Lower leg skin (tissue), 3 donors: ENCODE measurements around the gene ENC1.

ENCODE experiments used
- CTCF ChIP-seq, 3 donors: fragments of 450-650 bp; IDR thresholded peaks; one replicate each; pipeline ENCODE4 v1.5.1; 2016; ENCODE audit warnings: antibody characterized with exemption in 3 of 3, mild to moderate bottlenecking in 3 of 3, moderate library complexity in 2 of 3
- POLR2A ChIP-seq, 2 donors: fragments of 450-650 bp; IDR thresholded peaks; one replicate each; pipeline ENCODE4 v1.6.1; 2016 to 2017; ENCODE audit warnings: antibody characterized with exemption in 2 of 2, mild to moderate bottlenecking in 1 of 2, moderate library complexity in 1 of 2

DNA sequence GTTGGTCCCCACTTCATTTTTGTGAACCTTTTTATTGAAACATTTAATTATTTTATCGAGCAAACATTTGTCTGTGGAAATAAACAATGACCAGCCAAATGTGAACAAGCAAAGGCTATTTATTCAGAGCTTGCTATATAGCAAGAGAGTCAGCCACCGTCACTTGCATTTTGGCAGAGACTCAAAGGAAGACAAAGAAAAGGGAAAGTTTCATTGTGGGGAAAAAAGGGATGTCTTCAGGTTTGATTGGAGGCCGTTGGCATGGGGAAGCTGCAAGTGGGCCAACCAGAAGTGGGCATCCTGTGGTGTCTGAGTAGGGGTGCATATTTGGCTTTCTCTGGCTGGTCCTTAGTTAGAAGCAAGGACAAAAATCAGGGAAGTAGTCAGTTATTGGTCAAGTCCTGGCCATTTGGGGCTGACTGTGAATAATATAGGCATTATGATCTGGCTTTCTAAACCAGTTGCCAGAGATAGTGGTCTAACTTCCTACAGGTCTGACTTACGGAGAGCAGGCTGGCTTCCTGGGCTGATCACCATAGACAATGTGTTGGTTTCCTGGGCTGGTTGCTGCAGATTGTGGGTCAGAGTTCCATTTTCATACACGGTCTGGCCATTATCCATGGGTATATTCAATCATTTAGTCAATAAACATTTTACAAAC is 16.6 kb downstream of the ENC1 start:
- TF ChIP-seq CTCF (IDR thresholded peaks at IDR 0.05) (no peak), POLR2A (IDR thresholded peaks at IDR 0.05) (no peak)
